ENCODE measurements around the gene GPATCH8. TPM values are rescaled to one million over a fixed set of nuclear protein-coding genes. Genes with fewer than 3 reads are reported as not detected.

The GPATCH8 gene
- total RNA-seq, 1 experiment from 2014 or later = 33.8 TPM

- ChIA-PET POLR2A (ENCODE audit: low non-redundant PET) (no interaction called here), CTCF (interaction anchor here (0.6 to 0.7 kb wide), 4 partner anchors 11 to 206 kb away, joined by 4 to 12 read pairs (median 4); no protein-coding TSS in a partner anchor)
- Histone ChIP-seq H3K4me1 (ENCODE audit: insufficient read depth, low read length, poor library complexity, severe bottlenecking) (peaks cover 21% of the 10 kb centered on the region), H3K36me3 (ENCODE audit: insufficient read depth, low read length, poor library complexity, severe bottlenecking) (no peaks in the 10 kb centered on the region), H3K27me3 (replicated peaks; ENCODE audit: insufficient read depth, low read depth, low read length, poor library complexity) (no peaks in the 10 kb centered on the region), H3K4me3 (ENCODE audit: low read depth, low read length, poor library complexity, severe bottlenecking) (peak within 1 kb of the TSS; percentile 68), H3K9me3 (ENCODE audit: low read depth, low read length, poor library complexity, severe bottlenecking) (no peaks in the 10 kb centered on the region), H3K27ac (ENCODE audit: low read depth, low read length, poor library complexity, severe bottlenecking) (peak within 1 kb of the TSS; percentile 80)
- BruUV-seq (replicated peaks) = no TSS peak
- DNase-seq (ENCODE audit: low spot score) = peak; percentile 58
- intact Hi-C loops (cut with micrococcal nuclease; ENCODE audit: unreplicated experiment) = no loop called here
- TF ChIP-seq EZH2 (IDR thresholded peaks at IDR 0.05; ENCODE audit: borderline replicate concordance, low read depth, low read length, poor library complexity, severe bottlenecking) = no peak
- TF ChIP-seq CTCF (conservative IDR thresholded peaks at IDR 0.05; ENCODE audit: low read depth, low read length) = no peak; the same call in 1 of the 2 replicates
Observed at GRCh38 chr17:44363613-44364159, 139.5 kb downstream of the GPATCH8 start, which contains the start of gene FAM171A2. Gene FAM171A2 (minus strand): TSS chr17:44363853. CDS start chr17:44363714, 139 bp downstream.

GRCh38 chr17:44362949-44363612 lies 140.1 kb downstream of the GPATCH8 start:
- CTCF ChIA-PET = interaction anchor here (0.6 to 0.7 kb wide), 3 partner anchors 10 to 207 kb away, joined by 4 to 12 read pairs (median 4); no protein-coding TSS in a partner anchor
- peak; percentile 26 for DNase-seq (ENCODE audit: low spot score)
- Histone ChIP-seq H3K27ac (ENCODE audit: low read depth, low read length, poor library complexity, severe bottlenecking) (peak overlapping the region; percentile 80), H3K27me3 (replicated peaks; ENCODE audit: insufficient read depth, low read depth, low read length, poor library complexity) (no peaks in the 10 kb centered on the region), H3K36me3 (ENCODE audit: insufficient read depth, low read length, poor library complexity, severe bottlenecking) (no peaks in the 10 kb centered on the region), H3K9me3 (ENCODE audit: low read depth, low read length, poor library complexity, severe bottlenecking) (no peaks in the 10 kb centered on the region), H3K4me1 (ENCODE audit: insufficient read depth, low read length, poor library complexity, severe bottlenecking) (peaks cover 21% of the 10 kb centered on the region), H3K4me3 (ENCODE audit: low read depth, low read length, poor library complexity, severe bottlenecking) (peak overlapping the region; percentile 68)
- no TSS peak for BruUV-seq (replicated peaks)
- TF ChIP-seq EZH2 (IDR thresholded peaks at IDR 0.05; ENCODE audit: borderline replicate concordance, low read depth, low read length, poor library complexity, severe bottlenecking) (no peak), CTCF (conservative IDR thresholded peaks at IDR 0.05; ENCODE audit: low read depth, low read length) (no peak)
- POLR2A ChIA-PET (ENCODE audit: low non-redundant PET) = no interaction called here
- intact Hi-C loops (cut with micrococcal nuclease; ENCODE audit: unreplicated experiment) = no loop called here

GRCh38 chr17:44362459-44362948 lies 140.7 kb downstream of the GPATCH8 start:
- ChIA-PET CTCF (no interaction called here), POLR2A (ENCODE audit: low non-redundant PET) (interaction anchor here (0.7 kb wide), 1 partner anchor 31 kb away, joined by 3 read pairs; no protein-coding TSS in a partner anchor)
- BruUV-seq (replicated peaks) = no TSS peak
- H3K27ac ChIP-seq (ENCODE audit: low read depth, low read length, poor library complexity, severe bottlenecking) = no peak overlapping the region
- H3K4me1 ChIP-seq (ENCODE audit: insufficient read depth, low read length, poor library complexity, severe bottlenecking) = peaks cover 21% of the 10 kb centered on the region
- DNase-seq (ENCODE audit: low spot score) = no peak
- H3K36me3 ChIP-seq (ENCODE audit: insufficient read depth, low read length, poor library complexity, severe bottlenecking) = no peaks in the 10 kb centered on the region
- no peaks in the 10 kb centered on the region for H3K9me3 ChIP-seq (ENCODE audit: low read depth, low read length, poor library complexity, severe bottlenecking)
- no peak for TF ChIP-seq CTCF (conservative IDR thresholded peaks at IDR 0.05; ENCODE audit: low read depth, low read length)
- no peak for TF ChIP-seq EZH2 (IDR thresholded peaks at IDR 0.05; ENCODE audit: borderline replicate concordance, low read depth, low read length, poor library complexity, severe bottlenecking)
- peak overlapping the region; percentile 68 for H3K4me3 ChIP-seq (ENCODE audit: low read depth, low read length, poor library complexity, severe bottlenecking)
- no peaks in the 10 kb centered on the region for H3K27me3 ChIP-seq (replicated peaks; ENCODE audit: insufficient read depth, low read depth, low read length, poor library complexity)
- intact Hi-C loops (cut with micrococcal nuclease; ENCODE audit: unreplicated experiment) = no loop called here
